Right lobe of liver (tissue), 6 donors: Measurements from ENCODE around the gene DAAM1. TPM values are rescaled to one million over a fixed set of nuclear protein-coding genes. Genes with fewer than 3 reads are reported as not detected.

Experiments used
- ATAC-seq, 4 donors: fragments of 200-7000 bp; cut with Tn5 transposase; one replicate each; pipeline ENCODE4 v1.9.1; 2020; ENCODE audit warnings: mild to moderate bottlenecking in 4 of 4, moderate library complexity in 4 of 4
- DNase-seq, 3 donors: peaks; one replicate each; pipeline ENCODE4 v3.0.0-alpha.2; 2020
- H3K27ac ChIP-seq, 3 donors: fragments of 200-600 bp; one replicate each; pipeline ENCODE4 v1.8.0; 2022
- H3K27me3 ChIP-seq, 2 donors: fragments of 200-600 bp; one replicate each; pipeline ENCODE4 v1.8.0; 2022
- H3K36me3 ChIP-seq, 4 donors: fragments of 200-600 bp; sonication (generic) in 1 of 4; one replicate each; pipeline versions ENCODE4 v1.5.1 to v1.8.0; 2017 to 2022; ENCODE audit warnings: control low read depth in 1 of 4
- H3K4me1 ChIP-seq, 4 donors: fragments of 200-600 bp; sonication (generic) in 1 of 4; one replicate each; pipeline versions ENCODE4 v1.5.1 to v1.8.0; 2017 to 2022; ENCODE audit warnings: control low read depth in 1 of 4
- H3K4me3 ChIP-seq, 3 donors: fragments of 200-600 bp; one replicate each; pipeline ENCODE4 v1.8.0; 2022
- H3K9me3 ChIP-seq, 4 donors: fragments of 200-600 bp; sonication (generic) in 1 of 4; one replicate each; pipeline versions ENCODE4 v1.5.1 to v1.8.0; 2017 to 2022; ENCODE audit warnings: control low read depth in 1 of 4
- POLR2A ChIP-seq: fragments of 450-650 bp; IDR thresholded peaks from one replicate; pipeline ENCODE4 v1.6.1; 2017; ENCODE audit warnings: antibody characterized with exemption, mild to moderate bottlenecking
- WGBS: methylation state at CpG from one replicate; pipeline ENCODE4 v1.1.6; 2018; ENCODE audit warnings: low coverage, low lambda C conversion rate; ENCODE audit not compliant: insufficient coverage; ENCODE audit errors: missing lambda C conversion rate; 5-methylcytosine and 5-hydroxymethylcytosine counted together
- intact Hi-C, 2 donors: fragments of 100-400 bp; cut with DNase I; formaldehyde crosslinking; loops; one replicate each; pipeline versions ENCODE4 v1.11.2 to v1.14.1; 2022
- total RNA-seq, 6 experiments: library from RNA; depleted of rRNA in 2 of 6; stranded (reverse); fragments of >200 nt in 2 of 6; fragmentation: NEBNext Ultra II Directional in 3 of 6; extraction: Animal tissue kit (Norgen Biotek cat#: 25700) in 3 of 6; gene quantifications; one replicate each; pipeline versions ENCODE4 v1.1.0 to v1.2.4, GENCODE V29; 2016 to 2023
- TF ChIP-seq, protein P1 (sequence below), 4 donors: fragments of 200-600 bp in 3 of 4; fragments of 450-650 bp in 1 of 4; IDR thresholded peaks; one replicate each; pipeline versions ENCODE4 v1.5.1 to v1.8.0; 2016 to 2022; ENCODE audit warnings: antibody characterized with exemption in 4 of 4, mild to moderate bottlenecking in 2 of 4
- donor health status: DM: no; HTN: yes; CAD: no.
- donor health status: DM: no; HTN: no; CAD: no.
- donor health status: DM: no; HTN: no; CAD: no.
- donor health status: DM: no; HTN: yes; CAD: no.
- donor health status: DM: no; HTN: yes; CAD: no.

DAAM1 gene
- total RNA-seq, 6 experiments from 2014 or later, result 17.2 to 43.6 (median 25.3) TPM

DNA sequence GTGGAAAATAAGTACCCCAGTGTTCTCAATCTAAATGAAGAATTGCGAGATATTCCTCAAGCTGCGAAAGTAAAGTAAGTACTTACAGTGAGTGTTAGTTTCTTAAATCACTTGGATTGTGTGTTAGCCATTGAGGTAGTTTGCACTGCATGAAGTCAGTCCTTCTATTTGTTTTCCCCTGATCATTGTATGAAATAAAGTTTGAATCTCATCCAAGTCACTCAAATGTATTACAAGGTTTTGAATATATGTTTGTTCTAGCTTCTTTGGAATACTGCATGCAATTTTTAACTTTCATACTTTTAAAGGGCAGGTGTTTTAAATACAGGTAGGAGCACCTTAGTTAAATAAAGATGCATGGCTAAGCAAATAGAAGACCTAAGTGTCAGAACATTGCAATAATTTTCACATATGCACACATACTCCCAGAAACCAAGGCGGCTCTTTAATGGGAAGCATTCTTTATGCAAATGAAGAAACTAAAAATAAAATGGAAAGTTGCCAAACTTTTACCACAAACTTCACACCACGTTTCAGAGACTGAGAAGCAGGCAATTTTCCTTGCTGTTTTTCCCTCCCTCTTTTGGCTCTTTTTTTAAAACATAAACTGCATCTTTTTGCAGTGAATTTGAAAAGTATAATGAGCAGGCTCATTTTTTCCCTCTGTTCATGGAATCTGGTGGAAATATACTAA lies 171.1 kb downstream of the DAAM1 start:
- H3K27ac ChIP-seq, result no peak overlapping the region
- H3K27me3 ChIP-seq, result no peaks in the 10 kb centered on the region
- H3K36me3 ChIP-seq, result peaks cover 0 to 31% (median 7%) of the 10 kb centered on the region in 4 donors
- WGBS, result 68% methylated on average over 4 of the region's 4 CpGs
- intact Hi-C loops, result no loop called here
- H3K9me3 ChIP-seq, result no peaks in the 10 kb centered on the region
- TF ChIP-seq, protein P1, sequence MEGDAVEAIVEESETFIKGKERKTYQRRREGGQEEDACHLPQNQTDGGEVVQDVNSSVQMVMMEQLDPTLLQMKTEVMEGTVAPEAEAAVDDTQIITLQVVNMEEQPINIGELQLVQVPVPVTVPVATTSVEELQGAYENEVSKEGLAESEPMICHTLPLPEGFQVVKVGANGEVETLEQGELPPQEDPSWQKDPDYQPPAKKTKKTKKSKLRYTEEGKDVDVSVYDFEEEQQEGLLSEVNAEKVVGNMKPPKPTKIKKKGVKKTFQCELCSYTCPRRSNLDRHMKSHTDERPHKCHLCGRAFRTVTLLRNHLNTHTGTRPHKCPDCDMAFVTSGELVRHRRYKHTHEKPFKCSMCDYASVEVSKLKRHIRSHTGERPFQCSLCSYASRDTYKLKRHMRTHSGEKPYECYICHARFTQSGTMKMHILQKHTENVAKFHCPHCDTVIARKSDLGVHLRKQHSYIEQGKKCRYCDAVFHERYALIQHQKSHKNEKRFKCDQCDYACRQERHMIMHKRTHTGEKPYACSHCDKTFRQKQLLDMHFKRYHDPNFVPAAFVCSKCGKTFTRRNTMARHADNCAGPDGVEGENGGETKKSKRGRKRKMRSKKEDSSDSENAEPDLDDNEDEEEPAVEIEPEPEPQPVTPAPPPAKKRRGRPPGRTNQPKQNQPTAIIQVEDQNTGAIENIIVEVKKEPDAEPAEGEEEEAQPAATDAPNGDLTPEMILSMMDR (IDR thresholded peaks at IDR 0.05), result no peak
- no peak for TF ChIP-seq POLR2A
- ATAC-seq (no peak), DNase-seq (no peak)
- H3K4me1 ChIP-seq, result peaks cover 0 to 6% (median 0%) of the 10 kb centered on the region in 4 donors
- H3K4me3 ChIP-seq, result no peak overlapping the region

DNA sequence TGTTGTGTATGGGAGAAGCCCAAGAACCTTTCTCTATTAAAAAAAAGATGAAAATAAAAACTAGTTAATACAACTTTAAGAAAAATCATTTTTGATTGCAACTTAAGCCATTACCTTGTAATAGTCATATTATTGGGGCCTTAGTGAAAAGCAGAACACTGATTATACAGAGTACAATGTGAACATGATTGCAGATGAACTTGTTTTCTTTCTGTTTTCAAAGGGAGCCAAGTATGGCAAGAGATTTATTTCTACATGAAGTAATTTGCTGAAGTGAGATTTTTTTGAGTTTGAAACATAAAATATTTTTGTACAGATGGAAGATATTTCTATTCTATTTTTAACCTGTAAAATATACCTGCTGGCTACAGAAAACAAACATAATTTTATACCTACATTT lies 171.8 kb downstream of the DAAM1 start:
- no peak for DNase-seq
- intact Hi-C loops, result no loop called here
- H3K4me1 ChIP-seq, result peaks cover 0 to 6% (median 0%) of the 10 kb centered on the region in 4 donors
- no peak for TF ChIP-seq POLR2A
- TF ChIP-seq, protein P1 (IDR thresholded peaks at IDR 0.05), result no peak
- ATAC-seq, result no peak
- no peaks in the 10 kb centered on the region for H3K9me3 ChIP-seq
- H3K27ac ChIP-seq, result no peak overlapping the region
- H3K4me3 ChIP-seq, result no peak overlapping the region
- H3K27me3 ChIP-seq, result no peaks in the 10 kb centered on the region
- peaks cover 0 to 30% (median 10%) of the 10 kb centered on the region in 4 donors for H3K36me3 ChIP-seq

DNA sequence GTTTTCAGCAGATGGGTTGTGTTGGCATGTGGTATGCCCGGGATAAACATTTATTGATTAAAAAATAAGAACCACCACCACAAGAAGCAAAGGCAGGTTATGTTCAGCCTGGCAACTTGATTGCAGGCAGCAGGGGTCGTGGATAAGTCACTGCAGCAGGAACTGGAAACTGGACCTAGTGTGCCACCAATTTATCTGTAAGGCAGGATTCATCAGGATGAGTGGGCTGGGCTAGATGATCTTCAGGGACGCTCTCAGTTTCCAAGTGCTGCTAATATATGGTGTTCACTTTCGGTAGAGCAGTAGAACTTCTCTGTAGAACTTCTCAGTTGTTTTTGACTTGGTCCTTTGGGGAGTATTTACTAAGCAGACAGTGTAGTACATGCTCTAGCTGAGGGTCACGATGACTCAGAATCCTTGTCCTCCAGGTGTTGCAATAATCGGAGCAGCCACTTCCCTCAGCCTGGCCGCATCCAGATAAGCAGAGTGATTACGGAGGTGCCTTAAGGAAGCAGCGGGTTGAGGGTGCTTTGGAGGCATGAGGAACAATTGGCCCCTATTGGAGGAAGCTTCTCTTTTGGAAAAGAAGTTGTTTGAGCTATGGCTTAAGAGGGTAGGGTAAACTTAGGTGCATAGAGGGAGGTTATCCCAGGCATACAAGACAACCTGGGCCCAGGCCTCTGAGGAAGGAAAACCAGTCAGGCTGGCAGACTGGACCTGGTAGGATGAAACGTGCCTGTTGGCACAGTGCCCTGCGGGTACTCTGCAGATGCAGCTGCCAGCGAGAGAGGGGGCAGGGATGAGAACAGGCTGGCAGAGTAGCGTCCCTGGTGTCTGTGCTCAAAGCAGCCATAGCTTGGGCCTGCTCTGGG lies 172.7 kb downstream of the DAAM1 start:
- H3K4me3 ChIP-seq, result no peak overlapping the region
- H3K4me1 ChIP-seq, result peaks cover 0 to 6% (median 0%) of the 10 kb centered on the region in 4 donors
- H3K27ac ChIP-seq, result no peak overlapping the region
- H3K27me3 ChIP-seq, result no peaks in the 10 kb centered on the region
- peaks cover 0 to 21% (median 10%) of the 10 kb centered on the region in 4 donors for H3K36me3 ChIP-seq
- DNase-seq, result peak; percentile 35 to 65 (median 61)
- ATAC-seq, result peak; percentile 35 to 74 (median 58)
- H3K9me3 ChIP-seq, result no peaks in the 10 kb centered on the region
- intact Hi-C loops, result no loop called here
- no peak for TF ChIP-seq POLR2A
- TF ChIP-seq, protein P1 (IDR thresholded peaks at IDR 0.05), result no peak
- WGBS, result 72% methylated on average over 11 of the region's 13 CpGs

DNA sequence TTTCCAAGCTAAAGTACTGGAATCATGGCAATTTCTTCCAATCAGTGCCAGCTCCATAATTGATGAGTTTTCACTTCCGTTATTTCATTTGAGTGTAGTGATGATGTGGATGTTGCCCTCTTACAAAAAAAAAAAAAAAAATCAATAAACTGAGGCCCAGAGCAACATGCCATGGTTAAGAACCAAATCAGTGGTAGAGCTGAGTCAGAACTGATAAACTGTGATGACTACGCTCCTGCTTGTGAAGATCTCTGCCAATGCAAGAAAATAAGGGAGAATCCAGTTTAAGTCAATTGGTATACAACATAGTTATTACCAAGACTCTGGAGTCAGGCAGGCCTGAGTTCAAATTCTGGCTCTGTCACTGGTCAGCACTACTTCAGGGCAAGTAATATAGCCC lies 174.0 kb downstream of the DAAM1 start:
- peaks cover 0 to 5% (median 0%) of the 10 kb centered on the region in 4 donors for H3K4me1 ChIP-seq
- 79% methylated on average over 2 of the region's 2 CpGs for WGBS

More for the DNA sequence above, 174.0 kb downstream of the DAAM1 start:
- no peaks in the 10 kb centered on the region for H3K9me3 ChIP-seq
- peaks cover 0 to 22% (median 6%) of the 10 kb centered on the region in 4 donors for H3K36me3 ChIP-seq
- no peak overlapping the region for H3K4me3 ChIP-seq
- peak in 1 of 4 donors; percentile 16 for ATAC-seq
- intact Hi-C loops, result no loop called here
- no peak for DNase-seq
- TF ChIP-seq POLR2A, result no peak
- TF ChIP-seq, protein P1 (IDR thresholded peaks at IDR 0.05), result no peak
- H3K27ac ChIP-seq, result no peak overlapping the region
- no peaks in the 10 kb centered on the region for H3K27me3 ChIP-seq
